ENCODE data around the gene ILK. TPM values are rescaled to one million over a fixed set of nuclear protein-coding genes. Genes with fewer than 3 reads are reported as not detected.

ILK gene
- total RNA-seq, 4 donors from 2014 or later: 101 to 144 (median 121) TPM

DNA sequence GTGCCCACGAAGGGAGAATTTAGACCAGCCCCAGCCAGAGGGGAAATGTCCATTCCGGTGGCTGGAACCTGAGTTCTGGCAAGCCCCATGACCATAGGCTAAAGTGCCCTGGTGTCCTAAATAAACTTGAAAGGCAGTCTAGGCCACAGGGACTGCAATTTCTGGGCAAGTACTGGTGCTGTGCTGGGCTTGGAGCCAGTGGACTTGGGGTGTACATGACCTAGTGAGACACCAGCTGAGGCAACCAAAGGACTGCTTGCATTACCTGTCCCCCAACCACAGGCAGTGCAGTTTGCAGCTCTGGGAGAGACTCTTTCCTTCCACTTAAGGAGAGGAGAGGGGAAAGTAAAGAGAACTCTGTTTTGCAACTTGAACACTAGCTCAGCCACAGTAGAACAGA, 23.9 kb upstream of the ILK start:
- H3K27me3 ChIP-seq: no peaks in the 10 kb centered on the region
- H3K36me3 ChIP-seq: no peaks in the 10 kb centered on the region
- no peak overlapping the region for H3K4me3 ChIP-seq (replicated peaks in 1 of 3)
- H3K9me3 ChIP-seq: no peaks in the 10 kb centered on the region
- WGBS, 2 donors: 39 to 75% methylated on average over 2 of the region's 2 CpGs
- intact Hi-C loops (cut with DNase I): no loop called here
- TF ChIP-seq POLR2A (IDR thresholded peaks at IDR 0.05): no peak
- TF ChIP-seq, protein P1, sequence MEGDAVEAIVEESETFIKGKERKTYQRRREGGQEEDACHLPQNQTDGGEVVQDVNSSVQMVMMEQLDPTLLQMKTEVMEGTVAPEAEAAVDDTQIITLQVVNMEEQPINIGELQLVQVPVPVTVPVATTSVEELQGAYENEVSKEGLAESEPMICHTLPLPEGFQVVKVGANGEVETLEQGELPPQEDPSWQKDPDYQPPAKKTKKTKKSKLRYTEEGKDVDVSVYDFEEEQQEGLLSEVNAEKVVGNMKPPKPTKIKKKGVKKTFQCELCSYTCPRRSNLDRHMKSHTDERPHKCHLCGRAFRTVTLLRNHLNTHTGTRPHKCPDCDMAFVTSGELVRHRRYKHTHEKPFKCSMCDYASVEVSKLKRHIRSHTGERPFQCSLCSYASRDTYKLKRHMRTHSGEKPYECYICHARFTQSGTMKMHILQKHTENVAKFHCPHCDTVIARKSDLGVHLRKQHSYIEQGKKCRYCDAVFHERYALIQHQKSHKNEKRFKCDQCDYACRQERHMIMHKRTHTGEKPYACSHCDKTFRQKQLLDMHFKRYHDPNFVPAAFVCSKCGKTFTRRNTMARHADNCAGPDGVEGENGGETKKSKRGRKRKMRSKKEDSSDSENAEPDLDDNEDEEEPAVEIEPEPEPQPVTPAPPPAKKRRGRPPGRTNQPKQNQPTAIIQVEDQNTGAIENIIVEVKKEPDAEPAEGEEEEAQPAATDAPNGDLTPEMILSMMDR (IDR thresholded peaks at IDR 0.05): no peak
- peak; percentile 42 to 68 for DNase-seq
- no peak overlapping the region for H3K27ac ChIP-seq
- peaks cover 9 to 13% of the 10 kb centered on the region in 2 donors for H3K4me1 ChIP-seq

GRCh38 chr11:6583584-6583983, 20.0 kb upstream of the ILK start:
- no peak for TF ChIP-seq POLR2A (IDR thresholded peaks at IDR 0.05)
- TF ChIP-seq, protein P1 (IDR thresholded peaks at IDR 0.05): no peak
- Histone ChIP-seq H3K36me3 (no peaks in the 10 kb centered on the region), H3K4me3 (replicated peaks in 1 of 3) (no peak overlapping the region), H3K27ac (no peak overlapping the region), H3K4me1 (peaks cover 6 to 9% of the 10 kb centered on the region in 2 donors), H3K27me3 (no peaks in the 10 kb centered on the region), H3K9me3 (no peaks in the 10 kb centered on the region)
- DNase-seq: no peak
- intact Hi-C loops (cut with DNase I): no loop called here
- WGBS, 2 donors: 98% methylated on average over 1 of the region's 1 CpG

DNA sequence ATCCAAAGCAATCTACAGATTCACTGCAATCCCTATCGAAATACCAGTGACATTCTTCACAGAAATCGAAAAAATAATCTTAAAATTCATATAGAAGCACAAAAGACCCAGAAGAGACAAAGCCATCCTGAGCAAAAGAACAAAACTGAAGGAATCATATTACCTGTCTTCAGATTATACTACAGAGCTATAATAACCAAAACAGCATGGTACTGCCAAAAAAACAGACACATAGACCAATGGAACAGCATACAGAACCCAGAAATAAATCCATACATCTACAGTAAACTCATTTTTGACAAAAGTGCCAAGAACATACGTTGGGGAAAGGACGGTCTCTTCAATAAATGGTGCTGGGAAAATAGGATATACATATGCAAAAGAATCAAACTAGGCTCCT, 19.0 kb upstream of the ILK start:
- WGBS, 2 donors: 93% methylated on average over 4 of the region's 4 CpGs

GRCh38 chr11:6586434-6587359, 16.9 kb upstream of the ILK start:
- Histone ChIP-seq H3K9me3 (no peaks in the 10 kb centered on the region), H3K4me1 (peaks cover 6 to 9% of the 10 kb centered on the region in 2 donors), H3K4me3 (replicated peaks in 1 of 3) (no peak overlapping the region), H3K36me3 (no peaks in the 10 kb centered on the region), H3K27ac (no peak overlapping the region), H3K27me3 (no peaks in the 10 kb centered on the region)
- TF ChIP-seq, protein P1 (IDR thresholded peaks at IDR 0.05): no peak
- no peak for TF ChIP-seq POLR2A (IDR thresholded peaks at IDR 0.05)
- DNase-seq: no peak
- intact Hi-C loops (cut with DNase I): no loop called here
- 93 to 95% methylated on average over 9 to 13 of the region's 25 CpGs for WGBS, 2 donors

More for the DNA sequence above, 19.0 kb upstream of the ILK start:
- no peak for TF ChIP-seq POLR2A (IDR thresholded peaks at IDR 0.05)
- TF ChIP-seq, protein P1 (IDR thresholded peaks at IDR 0.05): no peak
- Histone ChIP-seq H3K27me3 (no peaks in the 10 kb centered on the region), H3K4me1 (peaks cover 6 to 9% of the 10 kb centered on the region in 2 donors), H3K27ac (no peak overlapping the region), H3K9me3 (no peaks in the 10 kb centered on the region), H3K4me3 (replicated peaks in 1 of 3) (no peak overlapping the region), H3K36me3 (no peaks in the 10 kb centered on the region)
- intact Hi-C loops (cut with DNase I): no loop called here
- DNase-seq: no peak

GRCh38 chr11:6587360-6587953, 16.1 kb upstream of the ILK start:
- peaks cover 6 to 9% of the 10 kb centered on the region in 2 donors for H3K4me1 ChIP-seq
- intact Hi-C loops (cut with DNase I): no loop called here
- WGBS, 2 donors: 60 to 68% methylated on average over 11 of the region's 11 CpGs
- no peak for TF ChIP-seq POLR2A (IDR thresholded peaks at IDR 0.05)
- TF ChIP-seq, protein P1 (IDR thresholded peaks at IDR 0.05): no peak
- H3K9me3 ChIP-seq: no peaks in the 10 kb centered on the region
- DNase-seq: peak; percentile 87 to 94
- no peaks in the 10 kb centered on the region for H3K27me3 ChIP-seq
- H3K27ac ChIP-seq: peak overlapping the region; percentile 15 to 83 (median 19)
- H3K36me3 ChIP-seq: no peaks in the 10 kb centered on the region
- no peak overlapping the region for H3K4me3 ChIP-seq (replicated peaks in 1 of 3)

Data from thyroid gland (tissue), 4 donors.